ENCODE measurements around the gene FAM151A.

Gene FAM151A

GRCh38 chr1:54664364-54664763, 41.0 kb upstream of the FAM151A start:
- TF ChIP-seq CTCF (conservative IDR thresholded peaks at IDR 0.05; ENCODE audit: low read depth, low read length) = no peak
- H3K4me3 ChIP-seq (ENCODE audit: low read depth, low read length) = no peak overlapping the region
- DNase-seq (ENCODE audit: low read depth) = no peak

GRCh38 chr1:54663725-54664124, 40.4 kb upstream of the FAM151A start:
- peak; percentile 5 for DNase-seq (ENCODE audit: low read depth)
- peak; percentile 10 for TF ChIP-seq CTCF (conservative IDR thresholded peaks at IDR 0.05; ENCODE audit: low read depth, low read length)

GRCh38 chr1:54658164-54658913, 35.0 kb upstream of the FAM151A start:
- TF ChIP-seq CTCF (conservative IDR thresholded peaks at IDR 0.05; ENCODE audit: low read depth, low read length) = no peak
- no peak for DNase-seq (ENCODE audit: low read depth)
- no peak overlapping the region for H3K4me3 ChIP-seq (ENCODE audit: low read depth, low read length)

More at GRCh38 chr1:54663725-54664124, 40.4 kb upstream of the FAM151A start:
- no peak overlapping the region for H3K4me3 ChIP-seq (ENCODE audit: low read depth, low read length)

- DNase-seq (ENCODE audit: low read depth) = peak; percentile 37
- H3K4me3 ChIP-seq (ENCODE audit: low read depth, low read length) = no peak overlapping the region
- no peak for TF ChIP-seq CTCF (conservative IDR thresholded peaks at IDR 0.05; ENCODE audit: low read depth, low read length)
Measured at GRCh38 chr1:54653036-54653435, 29.7 kb upstream of the FAM151A start.

GRCh38 chr1:54652168-54652567, 28.8 kb upstream of the FAM151A start:
- no peak for DNase-seq (ENCODE audit: low read depth)
- no peak for TF ChIP-seq CTCF (conservative IDR thresholded peaks at IDR 0.05; ENCODE audit: low read depth, low read length)
- H3K4me3 ChIP-seq (ENCODE audit: low read depth, low read length) = no peak overlapping the region

- TF ChIP-seq CTCF (conservative IDR thresholded peaks at IDR 0.05; ENCODE audit: low read depth, low read length) = no peak
- DNase-seq (ENCODE audit: low read depth) = no peak
- no peak overlapping the region for H3K4me3 ChIP-seq (ENCODE audit: low read depth, low read length)
Measured at GRCh38 chr1:54651608-54652007, 28.3 kb upstream of the FAM151A start.

GRCh38 chr1:54650417-54650816, 27.1 kb upstream of the FAM151A start:
- DNase-seq (ENCODE audit: low read depth) = no peak
- no peak overlapping the region for H3K4me3 ChIP-seq (ENCODE audit: low read depth, low read length)
- TF ChIP-seq CTCF (conservative IDR thresholded peaks at IDR 0.05; ENCODE audit: low read depth, low read length) = no peak

Measured in choroid plexus epithelial cell (primary cell).